WTC11 (cell line): ENCODE data around the gene PLXDC1. TPM values are rescaled to one million over a fixed set of nuclear protein-coding genes. Genes with fewer than 3 reads are reported as not detected.

Experiments used
- ATAC-seq: fragments of 200-7000 bp; cut with Tn5 transposase; 2 replicates; pipeline ENCODE4 v1.10.0; 2021; ENCODE audit warnings: mild to moderate bottlenecking, moderate library complexity
- CTCF ChIA-PET: fragments of 300-600 bp; sonication (Branson Sonifier 250); formaldehyde crosslinking; loops from one replicate; lab custom pipeline; 2021; ENCODE audit warnings: antibody characterized with exemption; lab: Charles Lee
- POLR2A ChIA-PET: fragments of 350-600 bp; sonication (Branson Sonifier 250); formaldehyde crosslinking; loops from one replicate; lab custom pipeline; 2021; ENCODE audit warnings: antibody characterized with exemption; lab: Charles Lee
- DNase-seq: peaks from one replicate; pipeline ENCODE4 v3.0.0; 2021; ENCODE audit warnings: low spot score
- H3K27ac Mint-ChIP-seq: 2 replicates; pipeline ENCODE4 v1.8.0; 2021; ENCODE audit warnings: mixed read lengths
- H3K27me3 Mint-ChIP-seq: 2 replicates; pipeline ENCODE4 v1.8.0; 2021; ENCODE audit warnings: low read depth, mild to moderate bottlenecking, moderate library complexity, mixed read lengths
- H3K36me3 Mint-ChIP-seq: 2 replicates; pipeline ENCODE4 v1.8.0; 2021; ENCODE audit warnings: mixed read lengths
- H3K4me1 Mint-ChIP-seq: 2 replicates; pipeline ENCODE4 v1.8.0; 2022; ENCODE audit warnings: mixed read lengths
- H3K4me3 Mint-ChIP-seq: 2 replicates; pipeline ENCODE4 v1.8.0; 2021; ENCODE audit warnings: mild to moderate bottlenecking, moderate library complexity, mixed read lengths
- H3K9me3 Mint-ChIP-seq: 2 replicates; pipeline ENCODE4 v1.8.0; 2021; ENCODE audit warnings: mixed read lengths
- AFF4 ChIP-seq: sonication (generic); formaldehyde crosslinking; IDR thresholded peaks from 2 replicates; pipeline ENCODE4 v1.8.1; 2023; ENCODE audit warnings: mild to moderate bottlenecking, missing genetic modification reagents, borderline replicate concordance
- ATF3 ChIP-seq: sonication (generic); formaldehyde crosslinking; conservative IDR thresholded peaks from 2 replicates; pipeline ENCODE4 v1.8.1; 2022; ENCODE audit warnings: mild to moderate bottlenecking, missing genetic modification reagents
- EMX1 ChIP-seq: fragments of 250-450 bp; sonication (Bioruptor Pico); IDR thresholded peaks from 2 replicates; pipeline ENCODE4 v1.8.0; 2021; ENCODE audit warnings: mild to moderate bottlenecking
- FOXJ3 ChIP-seq: sonication (generic); formaldehyde crosslinking; IDR thresholded peaks from 2 replicates; pipeline ENCODE4 v1.9.0; 2021; ENCODE audit warnings: missing genetic modification reagents, mild to moderate bottlenecking, borderline replicate concordance
- FOXK1 ChIP-seq: sonication (generic); formaldehyde crosslinking; IDR thresholded peaks from 2 replicates; pipeline ENCODE4 v1.8.0; 2022; ENCODE audit warnings: mild to moderate bottlenecking, moderate library complexity, missing genetic modification reagents
- HMGA2 ChIP-seq: fragments of 250-450 bp; sonication (Bioruptor Pico); IDR thresholded peaks from 2 replicates; pipeline ENCODE4 v1.4.0; 2021; ENCODE audit warnings: mild to moderate bottlenecking, moderate library complexity
- HMGXB4 ChIP-seq: sonication (generic); formaldehyde crosslinking; IDR thresholded peaks from 2 replicates; pipeline ENCODE4 v1.8.1; 2023; ENCODE audit warnings: mild to moderate bottlenecking, moderate library complexity, missing genetic modification reagents
- MAX ChIP-seq: sonication (generic); formaldehyde crosslinking; IDR thresholded peaks from 2 replicates; pipeline ENCODE4 v1.8.0; 2022; ENCODE audit warnings: mild to moderate bottlenecking, missing genetic modification reagents
- NFATC4 ChIP-seq: fragments of 250-450 bp; sonication (Bioruptor Pico); IDR thresholded peaks from 2 replicates; pipeline ENCODE4 v1.9.0; 2021; ENCODE audit warnings: mild to moderate bottlenecking
- ZNF232 ChIP-seq: sonication (generic); formaldehyde crosslinking; IDR thresholded peaks from 2 replicates; pipeline ENCODE4 v1.8.0; 2022; ENCODE audit warnings: mild to moderate bottlenecking, missing genetic modification reagents
- ZNF416 ChIP-seq: fragments of 250-450 bp; sonication (Bioruptor Pico); IDR thresholded peaks from 2 replicates; pipeline ENCODE4 v1.9.0; 2021; ENCODE audit warnings: mild to moderate bottlenecking, inconsistent platforms
- ZNF512 ChIP-seq: sonication (generic); formaldehyde crosslinking; IDR thresholded peaks from 2 replicates; pipeline ENCODE4 v1.8.1; 2022; ENCODE audit warnings: missing genetic modification reagents, borderline replicate concordance
- total RNA-seq: library from RNA; stranded (reverse); gene quantifications from 3 replicates; pipeline ENCODE4 v1.2.3, GENCODE V29; 2021
- TF ChIP-seq, protein P1 (sequence below): fragments of 250-450 bp; sonication (Bioruptor Pico); IDR thresholded peaks from 2 replicates; pipeline ENCODE4 v1.9.0; 2021; ENCODE audit warnings: moderate library complexity, mild to moderate bottlenecking, inconsistent platforms, borderline replicate concordance
- TF ChIP-seq, protein P2 (sequence below): sonication (generic); formaldehyde crosslinking; IDR thresholded peaks from 2 replicates; pipeline ENCODE4 v1.8.1; 2022; ENCODE audit warnings: low read depth, missing genetic modification reagents, borderline replicate concordance

PLXDC1 gene
- total RNA-seq, 1 experiment from 2014 or later, result 5.4 TPM

- TF ChIP-seq ZNF512 (CRISPR knock-in tag), result no peak
- no peak for TF ChIP-seq AFF4 (CRISPR knock-in tag)
- TF ChIP-seq EMX1, result no peak
- no peak for TF ChIP-seq HMGXB4 (CRISPR knock-in tag)
- TF ChIP-seq, protein P1, sequence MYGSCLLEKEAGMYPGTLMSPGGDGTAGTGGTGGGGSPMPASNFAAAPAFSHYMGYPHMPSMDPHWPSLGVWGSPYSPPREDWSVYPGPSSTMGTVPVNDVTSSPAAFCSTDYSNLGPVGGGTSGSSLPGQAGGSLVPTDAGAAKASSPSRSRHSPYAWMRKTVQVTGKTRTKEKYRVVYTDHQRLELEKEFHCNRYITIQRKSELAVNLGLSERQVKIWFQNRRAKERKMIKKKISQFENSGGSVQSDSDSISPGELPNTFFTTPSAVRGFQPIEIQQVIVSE (CRISPR knock-in tag), result no peak
- no peak for TF ChIP-seq NFATC4 (CRISPR knock-in tag)
- TF ChIP-seq ATF3, result no peak
- no peak for TF ChIP-seq FOXJ3 (CRISPR knock-in tag)
- no peak for TF ChIP-seq FOXK1 (CRISPR knock-in tag)
- TF ChIP-seq, protein P2, sequence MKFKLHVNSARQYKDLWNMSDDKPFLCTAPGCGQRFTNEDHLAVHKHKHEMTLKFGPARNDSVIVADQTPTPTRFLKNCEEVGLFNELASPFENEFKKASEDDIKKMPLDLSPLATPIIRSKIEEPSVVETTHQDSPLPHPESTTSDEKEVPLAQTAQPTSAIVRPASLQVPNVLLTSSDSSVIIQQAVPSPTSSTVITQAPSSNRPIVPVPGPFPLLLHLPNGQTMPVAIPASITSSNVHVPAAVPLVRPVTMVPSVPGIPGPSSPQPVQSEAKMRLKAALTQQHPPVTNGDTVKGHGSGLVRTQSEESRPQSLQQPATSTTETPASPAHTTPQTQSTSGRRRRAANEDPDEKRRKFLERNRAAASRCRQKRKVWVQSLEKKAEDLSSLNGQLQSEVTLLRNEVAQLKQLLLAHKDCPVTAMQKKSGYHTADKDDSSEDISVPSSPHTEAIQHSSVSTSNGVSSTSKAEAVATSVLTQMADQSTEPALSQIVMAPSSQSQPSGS (CRISPR knock-in tag), result no peak
Observed at GRCh38 chr17:39183045-39183444, 31.6 kb upstream of the PLXDC1 start (continued).

- Mint-ChIP-seq H3K4me1 (peaks cover 15% of the 10 kb centered on the region), H3K9me3 (no peaks in the 10 kb centered on the region), H3K4me3 (no peak overlapping the region), H3K36me3 (peaks cover 22% of the 10 kb centered on the region), H3K27ac (no peak overlapping the region), H3K27me3 (no peaks in the 10 kb centered on the region)
- no peak for ATAC-seq
- DNase-seq, result no peak
- TF ChIP-seq MAX, result no peak
- TF ChIP-seq FOXK1 (CRISPR knock-in tag), result no peak
- TF ChIP-seq ZNF416 (CRISPR knock-in tag), result no peak
- TF ChIP-seq, protein P1 (CRISPR knock-in tag), result no peak
- no peak for TF ChIP-seq ZNF232 (CRISPR knock-in tag)
- TF ChIP-seq HMGA2 (CRISPR knock-in tag), result no peak
- ChIA-PET POLR2A (no interaction called here), CTCF (interaction anchor here (1.0 kb wide), 1 partner anchor 16 kb away, joined by 6 read pairs; the partner anchor contains the start of gene ARL5C)
Observed at GRCh38 chr17:39181303-39181702, 29.9 kb upstream of the PLXDC1 start.
